Lower lobe of right lung (tissue), 2 donors: ENCODE measurements around the gene APBB2. TPM values are rescaled to one million over a fixed set of nuclear protein-coding genes. Genes with fewer than 3 reads are reported as not detected.

Experiments used
- ATAC-seq, 2 donors: fragments of 200-7000 bp; cut with Tn5 transposase; one replicate each; pipeline ENCODE4 v1.9.1; 2020 to 2022; ENCODE audit warnings: mild to moderate bottlenecking in 2 of 2, moderate library complexity in 2 of 2
- DNase-seq: peaks from one replicate; pipeline ENCODE4 v3.0.0-alpha.2; 2020
- H3K27ac ChIP-seq: fragments of 200-600 bp; one replicate; pipeline ENCODE4 v1.8.0; 2022
- H3K27me3 ChIP-seq: fragments of 200-600 bp; one replicate; pipeline ENCODE4 v1.8.0; 2022; ENCODE audit warnings: low read depth
- H3K36me3 ChIP-seq: fragments of 200-600 bp; one replicate; pipeline ENCODE4 v1.8.0; 2022; ENCODE audit warnings: mild to moderate bottlenecking
- H3K4me1 ChIP-seq: fragments of 200-600 bp; one replicate; pipeline ENCODE4 v1.8.0; 2022
- H3K4me3 ChIP-seq: fragments of 200-600 bp; one replicate; pipeline ENCODE4 v1.8.0; 2022; ENCODE audit warnings: mild to moderate bottlenecking
- H3K9me3 ChIP-seq: fragments of 200-600 bp; one replicate; pipeline ENCODE4 v1.8.0; 2022
- CTCF ChIP-seq: fragments of 200-600 bp; IDR thresholded peaks from one replicate; pipeline ENCODE4 v1.8.0; 2022; ENCODE audit warnings: antibody characterized with exemption, mild to moderate bottlenecking
- intact Hi-C: fragments of 100-400 bp; cut with DNase I; formaldehyde crosslinking; loops from one replicate; pipeline ENCODE4 v1.11.0; 2022
- total RNA-seq: library from RNA; stranded (reverse); fragmentation: NEBNext Ultra II Directional; extraction: Animal tissue kit (Norgen Biotek cat#: 25700); gene quantifications from one replicate; pipeline ENCODE4 v1.2.1, GENCODE V29; 2021
- donor health status: DM: no; HTN: yes; CAD: no; lungs with severe emphysema.

APBB2 gene
- total RNA-seq, 1 donor from 2014 or later: 59.3 TPM

GRCh38 chr4:41044791-41045190, 169.6 kb downstream of the APBB2 start:
- H3K9me3 ChIP-seq: peaks cover 3% of the 10 kb centered on the region
- TF ChIP-seq CTCF: no peak
- H3K27ac ChIP-seq: no peak overlapping the region
- H3K4me1 ChIP-seq: no peaks in the 10 kb centered on the region
- DNase-seq (no peak), ATAC-seq (no peak)
- no peaks in the 10 kb centered on the region for H3K27me3 ChIP-seq
- intact Hi-C loops: no loop called here
- no peaks in the 10 kb centered on the region for H3K36me3 ChIP-seq
- H3K4me3 ChIP-seq: no peak overlapping the region

DNA sequence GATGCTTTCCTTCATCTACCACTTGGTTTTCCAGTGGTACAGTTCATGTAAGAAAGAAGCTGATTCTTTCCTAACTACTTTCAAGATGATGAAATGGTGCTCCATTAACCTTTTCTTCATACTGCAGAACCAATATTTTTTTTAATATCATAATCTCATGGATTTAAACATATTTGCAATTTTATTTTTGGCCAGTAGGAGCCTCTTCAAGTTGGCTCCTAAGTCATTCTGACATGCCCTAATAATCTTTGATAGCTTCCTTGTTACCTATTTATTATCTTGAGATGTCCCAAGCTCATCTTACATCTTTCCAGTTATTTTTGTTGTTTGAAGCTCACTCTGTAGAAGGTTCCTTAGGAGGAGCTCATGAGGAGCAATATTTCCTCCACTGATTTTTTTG, 170.2 kb downstream of the APBB2 start:
- intact Hi-C loops: no loop called here
- H3K9me3 ChIP-seq: peaks cover 3% of the 10 kb centered on the region
- ATAC-seq: no peak

GRCh38 chr4:41043465-41043864, 170.9 kb downstream of the APBB2 start:
- intact Hi-C loops: no loop called here
- H3K27me3 ChIP-seq: no peaks in the 10 kb centered on the region
- DNase-seq (no peak), ATAC-seq (no peak)
- H3K9me3 ChIP-seq: peaks cover 3% of the 10 kb centered on the region
- H3K4me3 ChIP-seq: no peak overlapping the region
- H3K27ac ChIP-seq: no peak overlapping the region
- no peak for TF ChIP-seq CTCF
- H3K4me1 ChIP-seq: no peaks in the 10 kb centered on the region
- H3K36me3 ChIP-seq: no peaks in the 10 kb centered on the region

More for the DNA sequence above, 170.2 kb downstream of the APBB2 start:
- Histone ChIP-seq H3K27ac (no peak overlapping the region), H3K4me3 (no peak overlapping the region), H3K4me1 (no peaks in the 10 kb centered on the region), H3K36me3 (no peaks in the 10 kb centered on the region), H3K27me3 (no peaks in the 10 kb centered on the region)
- TF ChIP-seq CTCF: no peak
- no peak for DNase-seq

DNA sequence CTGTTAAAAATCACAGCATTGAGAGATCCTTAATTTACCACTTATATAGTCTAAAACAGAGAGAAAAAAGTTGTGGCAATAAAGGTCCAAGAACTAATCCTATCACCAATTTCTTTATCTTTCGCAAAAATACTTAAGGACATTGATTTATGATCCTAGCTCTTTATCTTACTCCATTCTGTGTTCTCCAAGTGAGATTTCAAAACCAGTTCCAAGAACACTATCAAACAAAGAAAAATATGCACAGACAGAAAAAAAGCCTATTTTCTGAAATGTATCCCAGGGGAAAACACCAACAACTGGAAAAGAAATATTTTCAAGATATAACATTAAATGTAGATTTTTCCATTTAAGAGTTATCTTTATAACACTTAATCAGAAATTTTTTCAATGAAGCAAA, 172.8 kb downstream of the APBB2 start:
- intact Hi-C loops: no loop called here

DNA sequence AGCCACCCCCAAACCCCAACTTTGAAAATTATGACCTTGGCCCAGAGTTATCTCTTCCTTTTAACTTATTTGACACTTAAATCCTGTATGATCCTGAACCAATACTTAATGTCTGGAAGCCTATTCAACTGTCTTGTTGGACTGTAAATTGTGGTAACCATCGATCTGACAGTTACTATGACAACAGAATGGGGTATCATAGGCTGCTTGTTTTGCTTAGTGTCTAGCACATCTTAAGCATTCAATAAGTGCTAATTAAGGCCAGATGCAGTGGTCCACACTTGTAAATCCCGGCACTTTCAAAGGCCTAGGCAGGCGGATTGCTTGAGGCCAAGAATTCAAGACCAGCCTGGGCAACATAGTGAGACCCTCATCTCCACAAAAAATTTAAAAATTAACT, 175.0 kb downstream of the APBB2 start:
- no peak for ATAC-seq
- no peak for TF ChIP-seq CTCF

More for the DNA sequence above, 172.8 kb downstream of the APBB2 start:
- Histone ChIP-seq H3K27ac (no peak overlapping the region), H3K4me3 (no peak overlapping the region), H3K27me3 (no peaks in the 10 kb centered on the region), H3K36me3 (no peaks in the 10 kb centered on the region), H3K9me3 (peaks cover 3% of the 10 kb centered on the region), H3K4me1 (no peaks in the 10 kb centered on the region)
- no peak for TF ChIP-seq CTCF
- no peak for DNase-seq
- ATAC-seq: no peak

DNA sequence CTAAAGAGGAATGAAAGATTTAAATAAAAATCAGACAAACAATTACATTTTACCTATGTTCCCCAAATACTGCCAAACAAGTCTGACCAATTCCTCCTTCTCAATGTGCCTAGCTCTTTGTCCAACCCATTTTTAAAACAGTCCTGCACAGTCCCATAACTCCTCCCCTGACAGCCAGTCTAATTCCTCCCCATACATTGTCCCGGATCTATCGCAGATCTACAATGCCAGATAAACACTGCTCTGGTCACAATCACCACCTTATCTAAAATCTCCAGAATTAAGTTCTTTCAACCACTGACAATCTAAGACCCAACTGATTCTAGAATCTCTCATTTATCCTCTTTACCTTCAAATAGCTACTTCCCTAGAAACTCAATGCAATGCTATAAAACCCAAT, 176.0 kb downstream of the APBB2 start:
- Histone ChIP-seq H3K27ac (no peak overlapping the region), H3K27me3 (no peaks in the 10 kb centered on the region), H3K4me1 (no peaks in the 10 kb centered on the region), H3K4me3 (no peak overlapping the region), H3K9me3 (no peaks in the 10 kb centered on the region), H3K36me3 (no peaks in the 10 kb centered on the region)
- no peak for TF ChIP-seq CTCF
- DNase-seq (no peak), ATAC-seq (no peak)
- intact Hi-C loops: no loop called here

More for the DNA sequence above, 175.0 kb downstream of the APBB2 start:
- no peaks in the 10 kb centered on the region for H3K27me3 ChIP-seq
- no peaks in the 10 kb centered on the region for H3K36me3 ChIP-seq
- no peaks in the 10 kb centered on the region for H3K9me3 ChIP-seq
- H3K4me1 ChIP-seq: no peaks in the 10 kb centered on the region
- no peak overlapping the region for H3K27ac ChIP-seq
- no peak for DNase-seq
- H3K4me3 ChIP-seq: no peak overlapping the region
- intact Hi-C loops: no loop called here
